K562 (cell line): ENCODE data around the gene SBF1. TPM values are rescaled to one million over a fixed set of nuclear protein-coding genes. Genes with fewer than 3 reads are reported as not detected.
A peak's percentile ranks its signal among the peaks of the same experiment; 100 is the strongest.

Experiments
- ATAC-seq: fragments of 200-7000 bp; cut with Tn5 transposase; 3 replicates; pipeline ENCODE4 v1.9.1; 2020; ENCODE audit warnings: moderate library complexity
- BruUV-seq: library from RNA; stranded (reverse); fragments of 400-500 nt; replicated peaks from 2 replicates; lab custom pipeline; 2021; lab: Mats Ljungman, UMichigan
- CTCF ChIA-PET: fragments of 300-600 bp; formaldehyde crosslinking; extraction: SDS; loops from one replicate; lab custom pipeline; 2021; ENCODE audit warnings: low intra/inter-chr PET ratio; lab: Yijun Ruan, JAX
- POLR2A ChIA-PET: fragments of 300-600, 350-650 bp; sonication (Branson Sonifier 250); formaldehyde crosslinking; extraction: SDS; loops from one replicate; lab custom pipeline; 2021; ENCODE audit warnings: antibody characterized with exemption, inconsistent platforms; lab: Yijun Ruan, JAX
- DNase-seq, 4 experiments: peaks; one replicate each; pipeline versions ENCODE4 v3.0.0 to v3.0.0-alpha.2; 2011 to 2018; ENCODE audit warnings: low spot score in 3 of 4, mixed read lengths in 3 of 4; ENCODE audit errors: extremely low read depth in 1 of 4
- FAIRE-seq: peaks from 2 replicates; lab custom pipeline; 2011; peaks lifted over from hg19 to GRCh38; lab: Jason Lieb, UNC
- H2AFZ ChIP-seq: 2 replicates; pipeline ENCODE4 v1.6.0; 2011; ENCODE audit warnings: low read depth, low read length, control low read depth, inconsistent platforms
- H3K27ac ChIP-seq: fragments of 200-600 bp; 3 replicates; pipeline ENCODE4 v1.8.0; 2011; ENCODE audit warnings: low read depth, mild to moderate bottlenecking, control low read depth, inconsistent platforms, low read length, moderate library complexity, mixed read lengths; ENCODE audit errors: extremely low read depth
- H3K27me3 ChIP-seq, 2 experiments: fragments of 300-600 bp in 1 of 2; 2 replicates in 1 of 2; 3 replicates in 1 of 2; pipeline versions ENCODE4 v1.6.0 to v1.8.0; 2011; ENCODE audit warnings: inconsistent platforms in 2 of 2, low read length in 2 of 2, mild to moderate bottlenecking in 1 of 2, mixed read lengths in 1 of 2, moderate library complexity in 1 of 2; ENCODE audit not compliant: control insufficient read depth in 2 of 2, insufficient read depth in 2 of 2
- H3K36me3 ChIP-seq: fragments of 300-600 bp; 3 replicates; pipeline ENCODE4 v1.8.0; 2011; ENCODE audit warnings: mild to moderate bottlenecking, low read length, inconsistent platforms; ENCODE audit not compliant: control insufficient read depth, insufficient read depth
- H3K4me1 ChIP-seq, 2 experiments: fragments of 200-600 bp in 1 of 2; replicated peaks in 1 of 2; 2 replicates in 1 of 2; 3 replicates in 1 of 2; pipeline versions ENCODE4 v1.5.1 to v1.8.0; 2011; ENCODE audit warnings: inconsistent platforms in 2 of 2, low read length in 2 of 2, mild to moderate bottlenecking in 1 of 2, mixed read lengths in 1 of 2, moderate library complexity in 1 of 2; ENCODE audit not compliant: control insufficient read depth in 2 of 2, insufficient read depth in 2 of 2
- H3K4me2 ChIP-seq: 2 replicates; pipeline ENCODE4 v1.6.1; 2011; ENCODE audit warnings: low read length, control low read depth, inconsistent platforms, mixed read lengths; ENCODE audit not compliant: insufficient read depth
- H3K4me3 ChIP-seq: fragments of 200-600 bp; sonication (generic), shearing (Covaris generic); 2 replicates; pipeline ENCODE4 v1.5.1; 2016; ENCODE audit warnings: control low read depth, inconsistent platforms
- H3K79me2 ChIP-seq: fragments of 200-600 bp; 3 replicates; pipeline ENCODE4 v1.8.0; 2011; ENCODE audit warnings: low read length, inconsistent platforms; ENCODE audit not compliant: control insufficient read depth, insufficient read depth
- H3K9ac ChIP-seq, 2 experiments: 2 replicates each; pipeline versions ENCODE4 v1.6.0 to v1.6.1; 2011; ENCODE audit warnings: low read depth in 2 of 2, low read length in 2 of 2, control low read depth in 1 of 2, inconsistent platforms in 1 of 2, mild to moderate bottlenecking in 1 of 2, mixed read lengths in 1 of 2; ENCODE audit not compliant: insufficient read depth in 1 of 2
- H3K9me1 ChIP-seq: one replicate; pipeline ENCODE4 v1.6.0; 2011; ENCODE audit warnings: inconsistent platforms, mild to moderate bottlenecking, low read length, moderate library complexity; ENCODE audit not compliant: control insufficient read depth, insufficient read depth
- H3K9me3 ChIP-seq: replicated peaks from 2 replicates; pipeline ENCODE4 v1.5.1; 2011; ENCODE audit warnings: low read depth, low read length, inconsistent platforms; ENCODE audit not compliant: control insufficient read depth, insufficient read depth
- H4K20me1 ChIP-seq: replicated peaks from 2 replicates; pipeline ENCODE4 v1.6.1; 2011; ENCODE audit warnings: low read length, inconsistent platforms, mixed read lengths; ENCODE audit not compliant: control insufficient read depth, insufficient read depth
- ERF ChIP-seq: fragments of 450-650 bp; formaldehyde crosslinking; IDR thresholded peaks from 2 replicates; pipeline ENCODE4 v1.4.0; 2020; ENCODE audit warnings: mild to moderate bottlenecking, mixed read lengths
- FIP1L1 ChIP-seq: fragments of 200-400 bp; formaldehyde crosslinking; IDR thresholded peaks from 2 replicates; pipeline ENCODE4 v1.6.1; 2018; ENCODE audit warnings: mild to moderate bottlenecking, low read depth, low read length; ENCODE audit not compliant: poor library complexity, severe bottlenecking
- FOXK1 ChIP-seq: sonication (generic); formaldehyde crosslinking; IDR thresholded peaks from 2 replicates; pipeline ENCODE4 v1.8.0; 2022; ENCODE audit warnings: missing genetic modification reagents, mild to moderate bottlenecking, borderline replicate concordance
- FOXP1 ChIP-seq: sonication (generic); formaldehyde crosslinking; IDR thresholded peaks from 2 replicates; pipeline ENCODE4 v1.8.0; 2022; ENCODE audit warnings: mild to moderate bottlenecking, missing genetic modification reagents
- POLR2G ChIP-seq: fragments of 200-400 bp; formaldehyde crosslinking; IDR thresholded peaks from 2 replicates; pipeline ENCODE4 v1.6.1; 2017; ENCODE audit warnings: low read depth, mild to moderate bottlenecking, antibody characterized with exemption, low read length, moderate library complexity
- RBM14 ChIP-seq: fragments of 200-400 bp; formaldehyde crosslinking; IDR thresholded peaks from 2 replicates; pipeline ENCODE4 v1.6.1; 2018; ENCODE audit warnings: low read depth, mild to moderate bottlenecking, low read length, moderate library complexity, borderline replicate concordance; ENCODE audit not compliant: insufficient read depth
- RBM22 ChIP-seq: fragments of 200-400 bp; formaldehyde crosslinking; IDR thresholded peaks from 2 replicates; pipeline ENCODE4 v1.6.1; 2018; ENCODE audit warnings: low read length, low read depth; ENCODE audit not compliant: poor library complexity, severe bottlenecking
- USF2 ChIP-seq: sonication (generic); formaldehyde crosslinking; IDR thresholded peaks from 2 replicates; pipeline ENCODE4 v1.5.0; 2020; ENCODE audit warnings: missing genetic modification reagents
- ZBTB7A ChIP-seq: IDR thresholded peaks from 2 replicates; pipeline ENCODE4 v1.6.1; 2011; ENCODE audit warnings: low read depth, mild to moderate bottlenecking, low read length, moderate library complexity, borderline replicate concordance; ENCODE audit not compliant: control insufficient read depth
- WGBS: fragments of 100-300 bp; shearing (Covaris generic); methylation state at CpG from one replicate; pipeline ENCODE4 v1.1.6; 2016; ENCODE audit warnings: low coverage, mixed read lengths; ENCODE audit not compliant: insufficient coverage; ENCODE audit errors: missing lambda C conversion rate; 5-methylcytosine and 5-hydroxymethylcytosine counted together
- in situ Hi-C: fragments of 300-500 bp; cut with MboI; formaldehyde crosslinking; loops from 4 replicates; pipeline ENCODE4 v1.15.0; 2018; ENCODE audit warnings: inconsistent platforms, mixed read lengths
- intact Hi-C: fragments of 100-400 bp; cut with micrococcal nuclease; formaldehyde crosslinking; loops from 2 replicates; pipeline ENCODE4 v1.14.2; 2022
- polyA plus RNA-seq, 8 experiments: library from polyadenylated mRNA; depleted of rRNA in 4 of 8; stranded (reverse) in 5 of 8; unstranded in 3 of 8; fragments of >200 nt; fragmentation: Nextera tagmentation in 2 of 8; fragmentation: Illumina TruSeq in 1 of 8; extraction: Ambion mirVana in 2 of 8; extraction: Trizol in 1 of 8; gene quantifications; 2 replicates each; pipeline versions ENCODE4 v1.2.1 to v1.2.3, GENCODE V29; 2011 to 2014; ENCODE audit warnings: inconsistent platforms in 1 of 8, missing spikeins in 1 of 8
- total RNA-seq, 7 experiments: library from RNA; depleted of rRNA in 6 of 7; stranded (reverse); fragments of >200 nt in 6 of 7; fragmentation: Illumina TruSeq in 2 of 7; extraction: Trizol in 2 of 7; gene quantifications; 2 replicates each; pipeline versions ENCODE4 v1.2.1 to v1.2.3, GENCODE V29; 2011 to 2021; ENCODE audit warnings: low replicate concordance in 1 of 7
- TF ChIP-seq, protein P1 (sequence below): sonication (generic); formaldehyde crosslinking; IDR thresholded peaks from 2 replicates; pipeline ENCODE4 v1.8.1; 2023; ENCODE audit warnings: mild to moderate bottlenecking, missing genetic modification reagents
- TF ChIP-seq, protein P2 (sequence below): sonication (generic); formaldehyde crosslinking; IDR thresholded peaks from 2 replicates; pipeline ENCODE4 v1.9.0; 2022; ENCODE audit warnings: mild to moderate bottlenecking, missing genetic modification reagents

SBF1 gene
- total and polyA plus RNA-seq, 9 of the 15 experiments (the other 6 are each of a cell fraction or from before 2014, with no cell fraction given) = 0.44 to 50.4 (median 11.4) TPM

- H3K9me1 ChIP-seq = no peaks in the 10 kb centered on the region
- ATAC-seq (no peak; the same call in 2 of the 3 replicates), DNase-seq (no peak), FAIRE-seq (no peak)
- intact Hi-C loops (no loop called here), in situ Hi-C loops (no loop called here)
- peak overlapping the region; percentile 74 for H3K4me2 ChIP-seq
- no TSS peak for BruUV-seq
- ChIA-PET POLR2A (interaction anchor here (0.7 to 1.2 kb wide), 2 partner anchors 8 to 82 kb away, joined by 3 to 5 read pairs; no protein-coding TSS in a partner anchor), CTCF (no interaction called here)
- H3K27me3 ChIP-seq = no peaks in the 10 kb centered on the region
- no peak overlapping the region for H2AFZ ChIP-seq
- no peaks in the 10 kb centered on the region for H4K20me1 ChIP-seq
- peak overlapping the region; percentile 70 to 80; a peak in 3 of 4 replicates for H3K9ac ChIP-seq
- H3K79me2 ChIP-seq = no peaks in the 10 kb centered on the region
- 85% methylated on average over 10 of the region's 35 CpGs for WGBS
- peak overlapping the region; percentile 55 for H3K4me3 ChIP-seq
- peaks cover 4 to 65% of the 10 kb centered on the region in 2 experiments; a peak in 3 of 5 replicates for H3K4me1 ChIP-seq
- no peaks in the 10 kb centered on the region for H3K9me3 ChIP-seq
- H3K27ac ChIP-seq = no peak overlapping the region
- H3K36me3 ChIP-seq = no peaks in the 10 kb centered on the region
- TF ChIP-seq FOXK1 (no peak), FIP1L1 (no peak), RBM14 (0 out of 2 replicates have a peak, but pooled peaks have one; percentile 89), USF2 (CRISPR knock-in tag) (peak; percentile 43), POLR2G (peak; percentile 50; the same call in 1 of the 2 replicates), ERF (CRISPR knock-in tag) (no peak), FOXP1 (CRISPR knock-in tag) (no peak), ZBTB7A (no peak), RBM22 (no peak)
- TF ChIP-seq, protein P1, sequence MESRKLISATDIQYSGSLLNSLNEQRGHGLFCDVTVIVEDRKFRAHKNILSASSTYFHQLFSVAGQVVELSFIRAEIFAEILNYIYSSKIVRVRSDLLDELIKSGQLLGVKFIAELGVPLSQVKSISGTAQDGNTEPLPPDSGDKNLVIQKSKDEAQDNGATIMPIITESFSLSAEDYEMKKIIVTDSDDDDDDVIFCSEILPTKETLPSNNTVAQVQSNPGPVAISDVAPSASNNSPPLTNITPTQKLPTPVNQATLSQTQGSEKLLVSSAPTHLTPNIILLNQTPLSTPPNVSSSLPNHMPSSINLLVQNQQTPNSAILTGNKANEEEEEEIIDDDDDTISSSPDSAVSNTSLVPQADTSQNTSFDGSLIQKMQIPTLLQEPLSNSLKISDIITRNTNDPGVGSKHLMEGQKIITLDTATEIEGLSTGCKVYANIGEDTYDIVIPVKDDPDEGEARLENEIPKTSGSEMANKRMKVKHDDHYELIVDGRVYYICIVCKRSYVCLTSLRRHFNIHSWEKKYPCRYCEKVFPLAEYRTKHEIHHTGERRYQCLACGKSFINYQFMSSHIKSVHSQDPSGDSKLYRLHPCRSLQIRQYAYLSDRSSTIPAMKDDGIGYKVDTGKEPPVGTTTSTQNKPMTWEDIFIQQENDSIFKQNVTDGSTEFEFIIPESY (CRISPR knock-in tag) = peak; percentile 84
- TF ChIP-seq, protein P2, sequence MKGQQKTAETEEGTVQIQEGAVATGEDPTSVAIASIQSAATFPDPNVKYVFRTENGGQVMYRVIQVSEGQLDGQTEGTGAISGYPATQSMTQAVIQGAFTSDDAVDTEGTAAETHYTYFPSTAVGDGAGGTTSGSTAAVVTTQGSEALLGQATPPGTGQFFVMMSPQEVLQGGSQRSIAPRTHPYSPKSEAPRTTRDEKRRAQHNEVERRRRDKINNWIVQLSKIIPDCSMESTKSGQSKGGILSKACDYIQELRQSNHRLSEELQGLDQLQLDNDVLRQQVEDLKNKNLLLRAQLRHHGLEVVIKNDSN = peak; percentile 77
Measured at GRCh38 chr22:50482107-50483074, 7.6 kb upstream of the SBF1 start.
